ENCODE data around the gene NBPF1. TPM values are rescaled to one million over a fixed set of nuclear protein-coding genes. Genes with fewer than 3 reads are reported as not detected.
"Not testable (repeated sequence)": the region's sequence is repeated elsewhere in the genome, so short reads cannot be mapped to it uniquely, and the experiment has no call there.

The NBPF1 gene
- total and polyA plus RNA-seq, 5 donors from 2014 or later, result 0.49 to 13.0 (median 2.3) TPM

DNA sequence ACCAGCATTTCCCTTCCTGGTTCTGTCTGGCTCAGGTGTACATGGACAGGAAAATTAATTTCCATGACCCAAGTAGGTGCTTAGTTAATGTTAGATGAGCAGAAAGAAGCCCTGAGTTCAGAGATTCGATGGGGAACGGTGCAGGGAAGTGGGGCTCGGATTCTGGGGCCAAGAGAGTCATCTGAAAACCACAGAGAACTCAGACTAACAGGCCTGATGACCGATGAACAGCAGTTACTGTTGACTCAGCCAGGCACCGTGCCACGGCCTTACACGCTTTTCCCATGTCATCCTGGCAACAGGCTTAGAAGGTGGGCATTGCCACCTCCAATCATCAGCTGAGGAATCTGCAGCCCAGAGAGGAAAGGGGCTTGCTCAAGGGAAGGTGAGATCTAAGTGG, 10.0 kb upstream of the NBPF1 start:
- ATAC-seq (ENCODE audit: low read depth in 2 of 2), result not testable (repeated sequence)

GRCh38 chr1:16621681-16622315, 8.4 kb upstream of the NBPF1 start:
- not testable (repeated sequence) for H3K27ac Mint-ChIP-seq; H3K9me3 Mint-ChIP-seq; ATAC-seq (ENCODE audit: low read depth in 2 of 2); H3K27me3 ChIP-seq (ENCODE audit: control insufficient read depth, insufficient read depth, low read length); H3K9me3 ChIP-seq (ENCODE audit: control insufficient read depth in 2 of 2, low read length in 2 of 2); H3K27ac ChIP-seq (ENCODE audit: insufficient read depth, low read length, poor library complexity, severe bottlenecking); H3K4me3 Mint-ChIP-seq; H3K4me1 Mint-ChIP-seq; H3K4me1 ChIP-seq (ENCODE audit: control insufficient read depth, insufficient read depth, low read length, poor library complexity, severe bottlenecking); H3K27me3 Mint-ChIP-seq; H3K4me3 ChIP-seq (ENCODE audit: low read depth, low read length)
- peak in 1 of 3 donors; percentile 11 for DNase-seq
- H3K36me3 ChIP-seq (ENCODE audit: control insufficient read depth, insufficient read depth, low read length), result peaks cover 67% of the 10 kb centered on the region
- peaks cover 19% of the 10 kb centered on the region for H3K36me3 Mint-ChIP-seq

More for the DNA sequence above, 10.0 kb upstream of the NBPF1 start:
- not testable (repeated sequence) for H3K9me3 Mint-ChIP-seq; DNase-seq; H3K27ac Mint-ChIP-seq; H3K27me3 ChIP-seq (ENCODE audit: control insufficient read depth, insufficient read depth, low read length); H3K4me3 ChIP-seq (ENCODE audit: low read depth, low read length); H3K4me1 ChIP-seq (ENCODE audit: control insufficient read depth, insufficient read depth, low read length, poor library complexity, severe bottlenecking); H3K27me3 Mint-ChIP-seq; H3K27ac ChIP-seq (ENCODE audit: insufficient read depth, low read length, poor library complexity, severe bottlenecking); H3K4me3 Mint-ChIP-seq; H3K9me3 ChIP-seq (ENCODE audit: control insufficient read depth in 2 of 2, low read length in 2 of 2); H3K4me1 Mint-ChIP-seq
- H3K36me3 Mint-ChIP-seq, result peaks cover 27% of the 10 kb centered on the region
- peaks cover 70% of the 10 kb centered on the region for H3K36me3 ChIP-seq (ENCODE audit: control insufficient read depth, insufficient read depth, low read length)

- Mint-ChIP-seq H3K27me3 (no peaks in the 10 kb centered on the region), H3K36me3 (peaks cover 15% of the 10 kb centered on the region), H3K4me1 (peaks cover 0 to 2% (median 0%) of the 10 kb centered on the region in 4 donors), H3K4me3 (no peak overlapping the region), H3K9me3 (no peaks in the 10 kb centered on the region), H3K27ac (no peak overlapping the region)
- Histone ChIP-seq H3K4me1 (ENCODE audit: control insufficient read depth, insufficient read depth, low read length, poor library complexity, severe bottlenecking) (no peaks in the 10 kb centered on the region), H3K36me3 (ENCODE audit: control insufficient read depth, insufficient read depth, low read length) (peaks cover 63% of the 10 kb centered on the region), H3K4me3 (ENCODE audit: low read depth, low read length) (no peak overlapping the region), H3K9me3 (ENCODE audit: control insufficient read depth in 2 of 2, low read length in 2 of 2) (no peaks in the 10 kb centered on the region), H3K27ac (ENCODE audit: insufficient read depth, low read length, poor library complexity, severe bottlenecking) (no peak overlapping the region), H3K27me3 (ENCODE audit: control insufficient read depth, insufficient read depth, low read length) (no peaks in the 10 kb centered on the region)
- no peak for ATAC-seq (ENCODE audit: low read depth in 2 of 2)
- DNase-seq, result no peak
Measured at GRCh38 chr1:16621300-16621658, 7.9 kb upstream of the NBPF1 start.

- not testable (repeated sequence) for H3K27me3 Mint-ChIP-seq; ATAC-seq (ENCODE audit: low read depth in 2 of 2); H3K4me1 ChIP-seq (ENCODE audit: control insufficient read depth, insufficient read depth, low read length, poor library complexity, severe bottlenecking); H3K27ac ChIP-seq (ENCODE audit: insufficient read depth, low read length, poor library complexity, severe bottlenecking); H3K9me3 Mint-ChIP-seq; DNase-seq; H3K27ac Mint-ChIP-seq; H3K27me3 ChIP-seq (ENCODE audit: control insufficient read depth, insufficient read depth, low read length); H3K9me3 ChIP-seq (ENCODE audit: control insufficient read depth in 2 of 2, low read length in 2 of 2); H3K4me1 Mint-ChIP-seq; H3K4me3 ChIP-seq (ENCODE audit: low read depth, low read length); H3K4me3 Mint-ChIP-seq; H3K36me3 Mint-ChIP-seq
- peaks cover 52% of the 10 kb centered on the region for H3K36me3 ChIP-seq (ENCODE audit: control insufficient read depth, insufficient read depth, low read length)
Measured at GRCh38 chr1:16619803-16620501, 6.6 kb upstream of the NBPF1 start.

DNA sequence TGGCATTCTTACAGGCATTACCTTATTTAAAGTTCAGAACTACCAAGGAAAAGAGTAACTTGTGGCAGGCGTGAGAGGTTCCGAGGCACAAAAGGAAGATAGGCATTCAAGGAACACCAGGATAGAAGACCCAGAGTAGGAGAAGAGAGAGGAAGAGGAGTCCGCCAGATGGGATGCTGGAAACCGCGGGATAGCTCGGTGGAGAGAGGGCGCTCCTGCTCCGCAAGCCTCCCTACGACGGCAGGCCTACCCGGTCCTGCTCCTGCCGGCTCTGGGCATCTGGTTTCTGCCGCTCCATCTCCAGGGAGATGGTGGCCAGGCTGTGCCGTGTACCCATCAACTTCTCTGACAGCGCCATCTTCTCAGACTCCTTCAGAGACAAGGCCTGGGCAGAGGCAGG, 5.4 kb upstream of the NBPF1 start:
- Mint-ChIP-seq H3K27me3 (no peaks in the 10 kb centered on the region), H3K9me3 (no peaks in the 10 kb centered on the region), H3K36me3 (no peaks in the 10 kb centered on the region), H3K4me3 (no peak overlapping the region), H3K27ac (no peak overlapping the region), H3K4me1 (no peaks in the 10 kb centered on the region)
- Histone ChIP-seq H3K4me3 (ENCODE audit: low read depth, low read length) (no peak overlapping the region), H3K27me3 (ENCODE audit: control insufficient read depth, insufficient read depth, low read length) (peaks cover 15% of the 10 kb centered on the region), H3K27ac (ENCODE audit: insufficient read depth, low read length, poor library complexity, severe bottlenecking) (no peak overlapping the region), H3K9me3 (ENCODE audit: control insufficient read depth in 2 of 2, low read length in 2 of 2) (no peaks in the 10 kb centered on the region), H3K36me3 (ENCODE audit: control insufficient read depth, insufficient read depth, low read length) (peaks cover 41% of the 10 kb centered on the region), H3K4me1 (ENCODE audit: control insufficient read depth, insufficient read depth, low read length, poor library complexity, severe bottlenecking) (peaks cover 3% of the 10 kb centered on the region)
- ATAC-seq (ENCODE audit: low read depth in 2 of 2) (no peak), DNase-seq (no peak)

DNA sequence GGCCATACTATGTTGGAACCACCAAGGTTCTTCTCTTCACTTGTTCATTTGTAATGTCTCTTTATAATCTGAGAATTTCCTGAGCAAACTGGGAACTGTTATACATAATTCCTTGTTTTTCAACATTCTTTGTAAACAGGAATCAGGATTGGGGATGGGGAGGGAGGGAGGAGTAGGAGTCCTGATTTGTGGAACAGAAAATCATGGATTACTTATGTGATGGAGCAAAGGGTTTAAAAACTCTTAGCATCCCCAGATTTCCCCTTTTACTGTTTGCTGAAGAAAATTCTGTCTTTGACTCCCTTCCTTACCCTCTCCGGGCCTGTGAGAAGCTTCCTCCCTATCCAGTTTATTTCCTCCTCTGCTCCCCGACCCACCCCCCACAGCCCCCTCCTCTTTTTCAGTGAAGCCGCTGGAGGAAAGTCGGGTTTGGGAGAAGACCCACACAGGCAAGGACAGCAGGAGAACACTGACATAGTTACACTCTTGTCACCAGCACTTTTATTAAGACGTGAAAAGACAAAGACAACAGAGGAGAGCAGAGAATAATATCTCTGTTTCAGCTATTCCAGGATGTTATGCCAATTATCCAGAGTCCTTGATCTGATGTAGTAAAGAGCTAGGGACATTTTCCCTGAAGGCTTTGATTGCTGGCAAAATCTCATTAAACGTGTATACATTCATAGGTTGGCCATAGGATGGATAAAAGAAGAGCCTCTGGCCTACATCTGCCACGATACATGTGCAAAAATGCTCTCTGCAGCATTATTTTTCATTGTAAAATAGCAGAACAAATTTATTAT, 4.6 kb upstream of the NBPF1 start:
- ATAC-seq (ENCODE audit: low read depth in 2 of 2) (no peak), DNase-seq (no peak)
- Histone ChIP-seq H3K27ac (ENCODE audit: insufficient read depth, low read length, poor library complexity, severe bottlenecking) (no peak overlapping the region), H3K27me3 (ENCODE audit: control insufficient read depth, insufficient read depth, low read length) (peaks cover 15% of the 10 kb centered on the region), H3K36me3 (ENCODE audit: control insufficient read depth, insufficient read depth, low read length) (peaks cover 35% of the 10 kb centered on the region), H3K9me3 (ENCODE audit: control insufficient read depth in 2 of 2, low read length in 2 of 2) (no peaks in the 10 kb centered on the region), H3K4me3 (ENCODE audit: low read depth, low read length) (no peak overlapping the region), H3K4me1 (ENCODE audit: control insufficient read depth, insufficient read depth, low read length, poor library complexity, severe bottlenecking) (peaks cover 9% of the 10 kb centered on the region)
- Mint-ChIP-seq H3K4me1 (no peaks in the 10 kb centered on the region), H3K27me3 (no peaks in the 10 kb centered on the region), H3K27ac (no peak overlapping the region), H3K9me3 (no peaks in the 10 kb centered on the region), H3K4me3 (no peak overlapping the region), H3K36me3 (no peaks in the 10 kb centered on the region)

- Mint-ChIP-seq H3K36me3 (no peaks in the 10 kb centered on the region), H3K27me3 (no peaks in the 10 kb centered on the region), H3K27ac (no peak overlapping the region), H3K4me3 (no peak overlapping the region), H3K9me3 (no peaks in the 10 kb centered on the region), H3K4me1 (no peaks in the 10 kb centered on the region)
- DNase-seq (no peak), ATAC-seq (ENCODE audit: low read depth in 2 of 2) (no peak)
- Histone ChIP-seq H3K27me3 (ENCODE audit: control insufficient read depth, insufficient read depth, low read length) (peaks cover 21% of the 10 kb centered on the region), H3K27ac (ENCODE audit: insufficient read depth, low read length, poor library complexity, severe bottlenecking) (no peak overlapping the region), H3K36me3 (ENCODE audit: control insufficient read depth, insufficient read depth, low read length) (peaks cover 27% of the 10 kb centered on the region), H3K9me3 (ENCODE audit: control insufficient read depth in 2 of 2, low read length in 2 of 2) (no peaks in the 10 kb centered on the region), H3K4me3 (ENCODE audit: low read depth, low read length) (no peak overlapping the region), H3K4me1 (ENCODE audit: control insufficient read depth, insufficient read depth, low read length, poor library complexity, severe bottlenecking) (peaks cover 17% of the 10 kb centered on the region)
Measured at GRCh38 chr1:16617114-16617631, 3.8 kb upstream of the NBPF1 start.

Data from CD4-positive, CD25-positive, alpha-beta regulatory T cell (primary cell).